ENCODE results near the gene GET4. TPM values are rescaled to one million over a fixed set of nuclear protein-coding genes. Genes with fewer than 3 reads are reported as not detected.

The GET4 gene
- polyA plus RNA-seq, 3 donors, result 20.1 to 36.8 (median 25.5) TPM

GRCh38 chr7:915291-916218 is 39.2 kb downstream of the GET4 start:
- peaks cover 42 to 56% of the 10 kb centered on the region in 2 donors for H3K36me3 Mint-ChIP-seq
- H3K4me3 Mint-ChIP-seq, result no peak overlapping the region
- intact Hi-C loops (cut with micrococcal nuclease), result no loop called here
- peaks cover 0 to 7% (median 0%) of the 10 kb centered on the region in 7 donors for H3K9me3 Mint-ChIP-seq
- no peak for TF ChIP-seq CTCF (IDR thresholded peaks at IDR 0.05)
- peaks cover 52% of the 10 kb centered on the region for H3K4me1 Mint-ChIP-seq
- no peak overlapping the region for H3K4me2 ChIP-seq (replicated peaks; ENCODE audit: extremely low read depth, low read length, poor library complexity, severe bottlenecking)
- peak overlapping the region in 3 of 7 donors; percentile 21 to 47 (median 44) for H3K27ac Mint-ChIP-seq
- peaks cover 36% of the 10 kb centered on the region for H4K20me1 ChIP-seq (ENCODE audit: insufficient read depth, low read length)
- no peak overlapping the region for H3K4me3 ChIP-seq (replicated peaks in 1 of 3; ENCODE audit: low read depth in 2 of 3, low read length in 3 of 3)
- no peak overlapping the region for H3K27ac ChIP-seq (ENCODE audit: low read depth in 1 of 2, low read length in 2 of 2)
- no peaks in the 10 kb centered on the region for H3K27me3 ChIP-seq (ENCODE audit: control insufficient read depth in 2 of 2, insufficient read depth in 2 of 2, low read length in 2 of 2)
- peaks cover 55% of the 10 kb centered on the region for H3K79me2 ChIP-seq (ENCODE audit: insufficient read depth, low read length)
- peaks cover 0 to 3% (median 0%) of the 10 kb centered on the region in 3 donors for H3K27me3 Mint-ChIP-seq (ENCODE audit: low read depth in 3 of 3)
- H3K36me3 ChIP-seq (replicated peaks in 1 of 2; ENCODE audit: control insufficient read depth in 1 of 2, insufficient read depth in 2 of 2, low read length in 2 of 2), result peaks cover 27 to 32% of the 10 kb centered on the region in 2 donors
- H3K4me1 ChIP-seq (ENCODE audit: control insufficient read depth in 1 of 2, insufficient read depth in 2 of 2, low read length in 2 of 2), result peaks cover 45 to 67% of the 10 kb centered on the region in 2 donors
- WGBS (ENCODE audit: insufficient coverage), result 95% methylated on average over 41 of the region's 43 CpGs
- DNase-seq, result no peak
- H3K9ac ChIP-seq (ENCODE audit: insufficient read depth, low read length, poor library complexity, severe bottlenecking), result no peak overlapping the region
- H3K9me3 ChIP-seq (replicated peaks in 1 of 2; ENCODE audit: control insufficient read depth in 1 of 2, insufficient read depth in 1 of 2, low read length in 2 of 2), result no peaks in the 10 kb centered on the region
- H2AFZ ChIP-seq (ENCODE audit: insufficient read depth, low read depth, low read length, poor library complexity, severe bottlenecking), result no peak overlapping the region

GRCh38 chr7:916291-916941 is 40.1 kb downstream of the GET4 start:
- Mint-ChIP-seq H3K4me1 (peaks cover 54% of the 10 kb centered on the region), H3K36me3 (peaks cover 49 to 65% of the 10 kb centered on the region in 2 donors), H3K27me3 (ENCODE audit: low read depth in 3 of 3) (peaks cover 0 to 3% (median 0%) of the 10 kb centered on the region in 3 donors), H3K9me3 (peaks cover 0 to 7% (median 0%) of the 10 kb centered on the region in 7 donors), H3K27ac (peak overlapping the region in 2 of 7 donors; percentile 13 to 50), H3K4me3 (no peak overlapping the region)
- Histone ChIP-seq H3K36me3 (replicated peaks in 1 of 2; ENCODE audit: control insufficient read depth in 1 of 2, insufficient read depth in 2 of 2, low read length in 2 of 2) (peaks cover 32 to 41% of the 10 kb centered on the region in 2 donors), H2AFZ (ENCODE audit: insufficient read depth, low read depth, low read length, poor library complexity, severe bottlenecking) (no peak overlapping the region), H3K9me3 (replicated peaks in 1 of 2; ENCODE audit: control insufficient read depth in 1 of 2, insufficient read depth in 1 of 2, low read length in 2 of 2) (no peaks in the 10 kb centered on the region), H3K9ac (ENCODE audit: insufficient read depth, low read length, poor library complexity, severe bottlenecking) (no peak overlapping the region), H3K79me2 (ENCODE audit: insufficient read depth, low read length) (peaks cover 63% of the 10 kb centered on the region), H3K27ac (ENCODE audit: low read depth in 1 of 2, low read length in 2 of 2) (no peak overlapping the region), H3K4me1 (ENCODE audit: control insufficient read depth in 1 of 2, insufficient read depth in 2 of 2, low read length in 2 of 2) (peaks cover 39 to 67% of the 10 kb centered on the region in 2 donors), H3K27me3 (ENCODE audit: control insufficient read depth in 2 of 2, insufficient read depth in 2 of 2, low read length in 2 of 2) (no peaks in the 10 kb centered on the region), H3K4me3 (replicated peaks in 1 of 3; ENCODE audit: low read depth in 2 of 3, low read length in 3 of 3) (no peak overlapping the region), H3K4me2 (replicated peaks; ENCODE audit: extremely low read depth, low read length, poor library complexity, severe bottlenecking) (no peak overlapping the region), H4K20me1 (ENCODE audit: insufficient read depth, low read length) (peaks cover 36% of the 10 kb centered on the region)
- no peak for DNase-seq
- WGBS (ENCODE audit: insufficient coverage), result 100% methylated on average over 8 of the region's 17 CpGs
- TF ChIP-seq CTCF (IDR thresholded peaks at IDR 0.05), result no peak
- intact Hi-C loops (cut with micrococcal nuclease), result no loop called here
